ENCODE data around the gene COL4A4.

Gene COL4A4

DNA sequence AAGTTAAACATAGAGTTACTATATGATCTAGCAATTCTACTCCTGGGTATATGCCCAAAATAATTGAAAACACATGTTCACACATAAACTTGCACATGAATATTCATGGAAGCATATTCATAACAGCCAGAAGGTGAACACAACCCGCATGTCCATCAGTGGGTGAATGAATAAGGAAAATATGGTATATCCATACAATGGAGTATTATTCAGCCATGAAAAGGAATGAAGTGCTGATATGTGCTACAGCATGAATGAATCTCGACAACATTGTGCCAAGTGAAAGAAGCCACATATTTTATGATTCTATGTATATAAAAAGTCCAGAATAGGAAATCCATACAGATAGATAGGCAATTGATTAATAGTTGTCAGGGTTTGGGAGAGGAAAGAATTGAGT lies 15.9 kb downstream of the COL4A4 start:
- Histone ChIP-seq H2AFZ (no peak overlapping the region), H3K4me1 (peaks cover 2% of the 10 kb centered on the region), H3K27me3 (ENCODE audit: control insufficient read depth, insufficient read depth, low read length) (no peaks in the 10 kb centered on the region), H3K27ac (no peak overlapping the region), H3K4me3 (ENCODE audit: low read depth, low read length) (no peak overlapping the region), H3K9me3 (ENCODE audit: control insufficient read depth, low read length) (no peaks in the 10 kb centered on the region), H3K9ac (no peak overlapping the region), H3K36me3 (ENCODE audit: control insufficient read depth, insufficient read depth, low read length) (no peaks in the 10 kb centered on the region), H3K4me2 (ENCODE audit: low read length) (no peak overlapping the region), H3K79me2 (no peaks in the 10 kb centered on the region)
- TF ChIP-seq, protein P1, sequence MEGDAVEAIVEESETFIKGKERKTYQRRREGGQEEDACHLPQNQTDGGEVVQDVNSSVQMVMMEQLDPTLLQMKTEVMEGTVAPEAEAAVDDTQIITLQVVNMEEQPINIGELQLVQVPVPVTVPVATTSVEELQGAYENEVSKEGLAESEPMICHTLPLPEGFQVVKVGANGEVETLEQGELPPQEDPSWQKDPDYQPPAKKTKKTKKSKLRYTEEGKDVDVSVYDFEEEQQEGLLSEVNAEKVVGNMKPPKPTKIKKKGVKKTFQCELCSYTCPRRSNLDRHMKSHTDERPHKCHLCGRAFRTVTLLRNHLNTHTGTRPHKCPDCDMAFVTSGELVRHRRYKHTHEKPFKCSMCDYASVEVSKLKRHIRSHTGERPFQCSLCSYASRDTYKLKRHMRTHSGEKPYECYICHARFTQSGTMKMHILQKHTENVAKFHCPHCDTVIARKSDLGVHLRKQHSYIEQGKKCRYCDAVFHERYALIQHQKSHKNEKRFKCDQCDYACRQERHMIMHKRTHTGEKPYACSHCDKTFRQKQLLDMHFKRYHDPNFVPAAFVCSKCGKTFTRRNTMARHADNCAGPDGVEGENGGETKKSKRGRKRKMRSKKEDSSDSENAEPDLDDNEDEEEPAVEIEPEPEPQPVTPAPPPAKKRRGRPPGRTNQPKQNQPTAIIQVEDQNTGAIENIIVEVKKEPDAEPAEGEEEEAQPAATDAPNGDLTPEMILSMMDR (IDR thresholded peaks at IDR 0.05), result no peak

GRCh38 chr2:227147023-227147422 lies 17.0 kb downstream of the COL4A4 start:
- Histone ChIP-seq H3K79me2 (no peaks in the 10 kb centered on the region), H3K36me3 (ENCODE audit: control insufficient read depth, insufficient read depth, low read length) (no peaks in the 10 kb centered on the region), H3K9ac (no peak overlapping the region), H2AFZ (no peak overlapping the region), H3K27ac (no peak overlapping the region), H3K4me3 (ENCODE audit: low read depth, low read length) (no peak overlapping the region), H3K27me3 (ENCODE audit: control insufficient read depth, insufficient read depth, low read length) (no peaks in the 10 kb centered on the region), H3K4me1 (no peaks in the 10 kb centered on the region), H3K9me3 (ENCODE audit: control insufficient read depth, low read length) (no peaks in the 10 kb centered on the region), H3K4me2 (ENCODE audit: low read length) (no peak overlapping the region)
- TF ChIP-seq, protein P1 (IDR thresholded peaks at IDR 0.05), result no peak

- no peak overlapping the region for H3K27ac ChIP-seq
- H3K4me1 ChIP-seq, result no peaks in the 10 kb centered on the region
- TF ChIP-seq, protein P1 (IDR thresholded peaks at IDR 0.05), result no peak
- no peaks in the 10 kb centered on the region for H3K9me3 ChIP-seq (ENCODE audit: control insufficient read depth, low read length)
- no peaks in the 10 kb centered on the region for H3K79me2 ChIP-seq
- no peaks in the 10 kb centered on the region for H3K36me3 ChIP-seq (ENCODE audit: control insufficient read depth, insufficient read depth, low read length)
- H3K27me3 ChIP-seq (ENCODE audit: control insufficient read depth, insufficient read depth, low read length), result no peaks in the 10 kb centered on the region
- no peak overlapping the region for H3K9ac ChIP-seq
- H2AFZ ChIP-seq, result no peak overlapping the region
- H3K4me3 ChIP-seq (ENCODE audit: low read depth, low read length), result no peak overlapping the region
- no peak overlapping the region for H3K4me2 ChIP-seq (ENCODE audit: low read length)
These were observed 17.5 kb downstream of the COL4A4 start for GRCh38 chr2:227146456-227146855.

DNA sequence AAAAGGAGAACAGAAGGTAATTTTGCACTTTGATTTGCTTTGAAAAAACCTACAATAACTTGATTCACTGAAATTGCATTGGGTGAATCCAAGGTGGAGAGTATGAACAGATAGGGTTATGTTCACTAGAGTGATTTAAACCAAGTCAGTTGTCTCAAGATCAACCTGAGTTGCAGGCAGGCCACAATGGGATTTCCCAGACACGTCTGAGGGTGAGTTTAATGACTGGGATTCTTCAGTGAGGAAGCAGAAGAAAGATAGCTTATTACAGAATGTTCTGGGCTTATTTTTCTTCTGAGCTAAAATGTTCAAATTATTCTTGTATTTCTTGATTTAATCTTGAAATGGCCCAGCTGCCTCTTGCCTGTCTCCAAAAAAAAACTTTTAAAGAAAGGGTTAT lies 20.1 kb downstream of the COL4A4 start:
- TF ChIP-seq, protein P1 (IDR thresholded peaks at IDR 0.05), result no peak
- H3K27me3 ChIP-seq (ENCODE audit: control insufficient read depth, insufficient read depth, low read length), result no peaks in the 10 kb centered on the region
- H3K79me2 ChIP-seq, result no peaks in the 10 kb centered on the region
- no peak overlapping the region for H2AFZ ChIP-seq
- no peaks in the 10 kb centered on the region for H3K9me3 ChIP-seq (ENCODE audit: control insufficient read depth, low read length)
- no peak overlapping the region for H3K27ac ChIP-seq
- H3K9ac ChIP-seq, result no peak overlapping the region
- H3K4me3 ChIP-seq (ENCODE audit: low read depth, low read length), result no peak overlapping the region
- no peaks in the 10 kb centered on the region for H3K36me3 ChIP-seq (ENCODE audit: control insufficient read depth, insufficient read depth, low read length)
- H3K4me2 ChIP-seq (ENCODE audit: low read length), result no peak overlapping the region
- H3K4me1 ChIP-seq, result no peaks in the 10 kb centered on the region

GRCh38 chr2:227141301-227141700 lies 22.7 kb downstream of the COL4A4 start:
- H3K9me3 ChIP-seq (ENCODE audit: control insufficient read depth, low read length), result no peaks in the 10 kb centered on the region
- H3K27ac ChIP-seq, result no peak overlapping the region
- TF ChIP-seq, protein P1 (IDR thresholded peaks at IDR 0.05), result no peak
- no peaks in the 10 kb centered on the region for H3K27me3 ChIP-seq (ENCODE audit: control insufficient read depth, insufficient read depth, low read length)
- no peaks in the 10 kb centered on the region for H3K36me3 ChIP-seq (ENCODE audit: control insufficient read depth, insufficient read depth, low read length)
- H3K4me1 ChIP-seq, result no peaks in the 10 kb centered on the region
- H3K9ac ChIP-seq, result no peak overlapping the region
- H3K4me2 ChIP-seq (ENCODE audit: low read length), result no peak overlapping the region
- H3K79me2 ChIP-seq, result no peaks in the 10 kb centered on the region
- no peak overlapping the region for H2AFZ ChIP-seq
- H3K4me3 ChIP-seq (ENCODE audit: low read depth, low read length), result no peak overlapping the region

Measured in parathyroid adenoma (tissue), 2 donors.